ENCODE data around the gene ZMAT1.
"Not testable (repeated sequence)": the region's sequence is repeated elsewhere in the genome, so short reads cannot be mapped to it uniquely, and the experiment has no call there.

The ZMAT1 gene

GRCh38 chrX:101931488-101932248 is at the start of gene ZMAT1:
TSS of gene ZMAT1 (minus strand) at chrX:101932027. CDS start at chrX:101932008, 19 bp downstream.
- peak; percentile 81 to 87 for DNase-seq (ENCODE audit: low read depth in 1 of 2, low spot score in 1 of 2)

GRCh38 chrX:101977106-101977505 is 45.3 kb upstream of the ZMAT1 start:
- DNase-seq (ENCODE audit: low read depth in 1 of 2, low spot score in 1 of 2), result no peak

DNA sequence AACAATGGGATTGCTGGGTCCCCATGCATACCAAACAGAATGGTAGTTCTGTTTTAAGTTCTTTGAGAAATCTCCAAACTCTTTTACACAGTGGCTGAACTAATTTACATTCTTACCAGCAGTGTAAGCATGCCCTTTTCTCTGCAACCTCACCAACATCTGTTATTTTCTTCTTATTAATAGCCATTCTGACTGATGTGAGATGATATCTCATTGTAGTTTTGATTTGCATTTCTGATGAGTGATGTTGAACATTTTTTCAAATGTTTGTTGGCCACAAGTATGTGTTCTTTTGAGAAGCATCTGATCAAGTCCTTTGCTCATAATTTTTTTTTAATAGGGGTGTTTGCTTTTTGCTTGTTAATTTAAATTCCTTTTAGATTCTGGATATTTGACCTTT is 41.2 kb upstream of the ZMAT1 start:
- no peak for DNase-seq (ENCODE audit: low read depth in 1 of 2, low spot score in 1 of 2)

DNA sequence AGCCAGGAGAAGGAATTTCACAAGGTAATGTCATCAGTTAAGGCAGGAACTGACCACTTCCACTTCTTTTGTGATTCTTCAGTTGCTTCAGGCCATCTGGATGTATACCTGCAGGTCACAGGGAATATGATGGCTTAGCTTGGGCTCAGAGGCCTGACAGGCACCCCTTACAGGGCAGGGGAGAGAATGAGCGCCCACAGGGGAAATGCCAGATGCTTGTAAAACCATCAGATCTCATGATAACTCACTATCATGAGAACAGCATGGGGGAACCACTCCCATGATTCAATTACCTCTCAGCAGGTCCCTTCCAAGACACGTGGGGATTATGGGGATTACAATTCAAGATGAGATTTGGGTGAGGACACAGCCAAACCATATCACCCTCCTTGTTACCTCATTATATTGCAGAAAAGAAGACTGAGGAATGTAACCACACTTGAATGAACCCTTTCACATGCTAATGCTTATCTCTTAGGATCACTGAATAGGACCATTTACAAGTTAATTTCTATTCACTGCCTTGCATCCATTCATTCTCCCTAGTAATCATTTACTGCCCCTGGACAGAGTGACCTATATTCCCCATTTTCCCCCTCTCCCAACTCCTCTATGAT is 33.2 kb upstream of the ZMAT1 start:
- not testable (repeated sequence) for DNase-seq (ENCODE audit: low read depth in 1 of 2, low spot score in 1 of 2)

- no peak for DNase-seq (ENCODE audit: low read depth in 1 of 2, low spot score in 1 of 2)
These were observed 26.3 kb upstream of the ZMAT1 start for GRCh38 chrX:101958139-101958538.

- no peak for DNase-seq (ENCODE audit: low read depth in 1 of 2, low spot score in 1 of 2)
These were observed 25.3 kb upstream of the ZMAT1 start for GRCh38 chrX:101957174-101957573.

DNA sequence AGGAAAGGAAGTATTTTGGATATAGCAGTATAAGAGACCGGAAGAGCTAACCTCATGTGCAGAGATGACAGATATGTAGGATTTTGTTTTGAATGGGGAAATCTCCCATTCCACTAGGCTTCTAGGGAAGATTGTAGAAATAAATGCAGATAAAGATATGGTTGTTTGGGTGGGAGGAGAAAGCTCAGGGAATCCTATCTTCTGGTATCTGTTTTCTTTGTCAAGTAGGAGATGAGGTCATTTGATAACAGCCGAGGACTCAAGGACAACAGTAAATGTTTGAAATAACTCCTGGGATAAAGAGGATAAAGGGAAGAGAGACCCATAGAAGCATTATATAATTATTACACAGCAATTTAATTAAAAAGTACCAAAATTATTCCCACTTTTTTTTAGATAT is 24.7 kb upstream of the ZMAT1 start:
- DNase-seq (ENCODE audit: low read depth in 1 of 2, low spot score in 1 of 2), result no peak

DNA sequence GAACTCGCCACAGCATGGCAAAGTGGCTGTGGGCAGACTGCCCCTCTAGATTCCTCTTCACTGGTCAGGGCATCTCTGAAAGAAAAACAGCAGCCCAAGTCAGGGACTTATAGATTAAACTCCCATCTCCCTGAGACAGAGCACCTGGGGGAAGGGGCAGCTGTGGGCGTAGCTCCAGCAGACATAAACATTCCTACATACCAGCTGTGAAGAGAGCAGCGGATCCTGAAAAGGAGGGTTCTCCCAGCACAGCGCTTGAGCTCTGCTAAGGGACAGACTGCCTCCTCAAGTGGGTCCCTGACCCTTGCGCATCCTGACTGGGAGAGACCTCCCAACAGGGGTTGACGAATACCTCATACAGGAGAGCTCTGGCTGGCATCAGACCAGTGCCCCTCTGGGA is 18.8 kb upstream of the ZMAT1 start:
- DNase-seq (ENCODE audit: low read depth in 1 of 2, low spot score in 1 of 2), result no peak

DNA sequence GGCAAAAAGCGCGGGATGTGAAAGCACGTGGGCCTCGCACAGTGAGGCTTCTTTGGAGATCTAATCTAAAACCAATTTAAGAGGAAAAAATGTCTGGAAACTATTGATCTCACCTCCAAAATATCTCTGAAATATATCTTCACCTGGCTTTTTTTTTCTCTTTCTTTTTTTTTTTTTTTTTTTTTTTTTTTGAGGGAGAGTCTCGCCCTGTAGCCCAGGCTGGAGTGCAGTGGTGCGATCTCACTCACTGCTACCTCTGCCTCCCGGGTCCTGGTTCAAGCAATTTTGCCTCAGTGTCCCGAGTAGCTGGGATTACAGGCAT is 383 bp upstream of the ZMAT1 start:
- no peak for DNase-seq (ENCODE audit: low read depth in 1 of 2, low spot score in 1 of 2)

DNA sequence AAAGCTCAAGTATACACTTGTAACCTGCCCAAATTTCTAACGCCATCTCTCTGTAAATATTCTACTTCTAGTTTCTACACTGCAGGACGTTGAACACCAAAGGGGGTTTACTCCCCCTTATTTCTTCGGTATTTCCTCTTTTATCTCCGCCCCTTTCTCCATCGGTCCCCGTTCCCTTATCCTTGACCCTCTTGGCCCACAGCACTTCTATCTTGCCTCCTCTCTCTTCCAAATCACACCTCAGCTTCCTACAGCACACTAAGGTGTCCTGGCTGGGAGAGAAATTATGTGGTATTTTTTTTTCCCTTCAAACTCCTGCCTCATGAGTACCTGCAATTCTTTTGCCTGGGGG is 715 bp downstream of the ZMAT1 start:
- DNase-seq (ENCODE audit: low read depth in 1 of 2, low spot score in 1 of 2), result no peak

GRCh38 chrX:101925733-101926132 is 6.1 kb downstream of the ZMAT1 start:
- DNase-seq (ENCODE audit: low read depth in 1 of 2, low spot score in 1 of 2), result no peak

DNA sequence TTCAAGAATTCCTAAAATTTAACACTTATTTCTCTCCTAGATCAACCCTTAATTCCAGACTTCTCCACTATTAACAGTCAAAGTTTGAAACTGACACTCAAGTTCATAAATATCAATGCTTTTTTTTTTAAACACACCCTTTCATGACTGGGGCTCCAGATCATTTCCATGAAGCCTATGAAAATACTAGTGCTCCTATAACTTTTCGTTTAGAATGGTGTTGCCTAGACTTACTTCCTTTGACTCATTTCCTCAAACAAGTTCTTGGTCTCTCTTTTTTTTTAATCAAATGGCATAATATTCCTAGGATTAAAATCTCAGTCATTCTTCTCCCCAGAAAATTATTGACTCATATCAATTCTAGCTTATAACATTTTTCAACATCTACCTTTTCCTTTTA is 13.1 kb downstream of the ZMAT1 start:
- DNase-seq (ENCODE audit: low read depth in 1 of 2, low spot score in 1 of 2), result no peak

- DNase-seq (ENCODE audit: low read depth in 1 of 2, low spot score in 1 of 2), result no peak
These were observed 25.6 kb downstream of the ZMAT1 start for GRCh38 chrX:101906136-101906796.

GRCh38 chrX:101904996-101905395 is 26.8 kb downstream of the ZMAT1 start:
- no peak for DNase-seq (ENCODE audit: low read depth in 1 of 2, low spot score in 1 of 2)
